Tibial nerve (tissue), 4 donors: Measurements from ENCODE around the gene PIGQ. TPM values are rescaled to one million over a fixed set of nuclear protein-coding genes. Genes with fewer than 3 reads are reported as not detected.

Experiments
- DNase-seq, 2 donors: peaks; one replicate each; pipeline ENCODE4 v3.0.0-alpha.2; 2019; ENCODE audit warnings: low spot score in 2 of 2
- H3K27ac ChIP-seq, 4 donors: fragments of 200-600 bp; sonication (generic) in 3 of 4; one replicate each; pipeline ENCODE4 v1.5.1; 2017 to 2019; ENCODE audit warnings: mild to moderate bottlenecking in 1 of 4
- H3K27me3 ChIP-seq, 2 donors: fragments of 200-600 bp; sonication (generic) in 1 of 2; one replicate each; pipeline versions ENCODE4 v1.5.1 to v1.6.0; 2017 to 2019
- H3K36me3 ChIP-seq, 3 donors: fragments of 200-600 bp; sonication (generic); one replicate each; pipeline ENCODE4 v1.5.1; 2018 to 2019
- H3K4me1 ChIP-seq, 4 donors: fragments of 200-600 bp; sonication (generic) in 3 of 4; one replicate each; pipeline ENCODE4 v1.5.1; 2017 to 2019
- H3K4me3 ChIP-seq, 4 donors: fragments of 200-600 bp; sonication (generic) in 3 of 4; one replicate each; pipeline ENCODE4 v1.5.1; 2017 to 2019; ENCODE audit warnings: mild to moderate bottlenecking in 1 of 4, moderate library complexity in 1 of 4
- H3K9me3 ChIP-seq, 4 donors: fragments of 200-600 bp; sonication (generic) in 3 of 4; one replicate each; pipeline ENCODE4 v1.5.1; 2017 to 2019
- EP300 ChIP-seq, 2 donors: sonication (generic); formaldehyde crosslinking; IDR thresholded peaks; one replicate each; pipeline ENCODE4 v1.6.1; 2017; ENCODE audit warnings: antibody characterized with exemption in 2 of 2, mild to moderate bottlenecking in 1 of 2
- POLR2A ChIP-seq, 2 donors: fragments of 450-650 bp; IDR thresholded peaks; one replicate each; pipeline ENCODE4 v1.6.1; 2017; ENCODE audit warnings: antibody characterized with exemption in 2 of 2, mild to moderate bottlenecking in 2 of 2, moderate library complexity in 2 of 2
- WGBS, 2 donors: methylation state at CpG; one replicate each; pipeline ENCODE4 v1.1.5; 2018; 5-methylcytosine and 5-hydroxymethylcytosine counted together
- total RNA-seq, 4 donors: library from RNA; depleted of rRNA; stranded (reverse); fragments of >200 nt; gene quantifications; one replicate each; pipeline ENCODE4 v1.1.0, GENCODE V29; 2016
- TF ChIP-seq, protein P1 (sequence below), 5 experiments: fragments of 200-600 bp in 3 of 5; fragments of 450-650 bp in 2 of 5; sonication (generic) in 3 of 5; IDR thresholded peaks; one replicate each; pipeline ENCODE4 v1.5.1; 2016 to 2019; ENCODE audit warnings: antibody characterized with exemption in 5 of 5, mild to moderate bottlenecking in 3 of 5, moderate library complexity in 2 of 5

The PIGQ gene
- total RNA-seq, 4 donors from 2014 or later, result 49.2 to 89.6 (median 71.8) TPM

- Histone ChIP-seq H3K36me3 (peaks cover 0 to 87% (median 0%) of the 10 kb centered on the region in 3 donors), H3K27me3 (no peaks in the 10 kb centered on the region), H3K4me1 (peaks cover 0 to 5% (median 0%) of the 10 kb centered on the region in 4 donors), H3K4me3 (no peak overlapping the region), H3K27ac (no peak overlapping the region), H3K9me3 (no peaks in the 10 kb centered on the region)
- TF ChIP-seq, protein P1, sequence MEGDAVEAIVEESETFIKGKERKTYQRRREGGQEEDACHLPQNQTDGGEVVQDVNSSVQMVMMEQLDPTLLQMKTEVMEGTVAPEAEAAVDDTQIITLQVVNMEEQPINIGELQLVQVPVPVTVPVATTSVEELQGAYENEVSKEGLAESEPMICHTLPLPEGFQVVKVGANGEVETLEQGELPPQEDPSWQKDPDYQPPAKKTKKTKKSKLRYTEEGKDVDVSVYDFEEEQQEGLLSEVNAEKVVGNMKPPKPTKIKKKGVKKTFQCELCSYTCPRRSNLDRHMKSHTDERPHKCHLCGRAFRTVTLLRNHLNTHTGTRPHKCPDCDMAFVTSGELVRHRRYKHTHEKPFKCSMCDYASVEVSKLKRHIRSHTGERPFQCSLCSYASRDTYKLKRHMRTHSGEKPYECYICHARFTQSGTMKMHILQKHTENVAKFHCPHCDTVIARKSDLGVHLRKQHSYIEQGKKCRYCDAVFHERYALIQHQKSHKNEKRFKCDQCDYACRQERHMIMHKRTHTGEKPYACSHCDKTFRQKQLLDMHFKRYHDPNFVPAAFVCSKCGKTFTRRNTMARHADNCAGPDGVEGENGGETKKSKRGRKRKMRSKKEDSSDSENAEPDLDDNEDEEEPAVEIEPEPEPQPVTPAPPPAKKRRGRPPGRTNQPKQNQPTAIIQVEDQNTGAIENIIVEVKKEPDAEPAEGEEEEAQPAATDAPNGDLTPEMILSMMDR (IDR thresholded peaks at IDR 0.05), result no peak
- no peak for DNase-seq
- 79 to 84% methylated on average over 31 to 34 of the region's 34 CpGs for WGBS, 2 donors
These were observed 29.8 kb upstream of the PIGQ start for GRCh38 chr16:539901-540530.

DNA sequence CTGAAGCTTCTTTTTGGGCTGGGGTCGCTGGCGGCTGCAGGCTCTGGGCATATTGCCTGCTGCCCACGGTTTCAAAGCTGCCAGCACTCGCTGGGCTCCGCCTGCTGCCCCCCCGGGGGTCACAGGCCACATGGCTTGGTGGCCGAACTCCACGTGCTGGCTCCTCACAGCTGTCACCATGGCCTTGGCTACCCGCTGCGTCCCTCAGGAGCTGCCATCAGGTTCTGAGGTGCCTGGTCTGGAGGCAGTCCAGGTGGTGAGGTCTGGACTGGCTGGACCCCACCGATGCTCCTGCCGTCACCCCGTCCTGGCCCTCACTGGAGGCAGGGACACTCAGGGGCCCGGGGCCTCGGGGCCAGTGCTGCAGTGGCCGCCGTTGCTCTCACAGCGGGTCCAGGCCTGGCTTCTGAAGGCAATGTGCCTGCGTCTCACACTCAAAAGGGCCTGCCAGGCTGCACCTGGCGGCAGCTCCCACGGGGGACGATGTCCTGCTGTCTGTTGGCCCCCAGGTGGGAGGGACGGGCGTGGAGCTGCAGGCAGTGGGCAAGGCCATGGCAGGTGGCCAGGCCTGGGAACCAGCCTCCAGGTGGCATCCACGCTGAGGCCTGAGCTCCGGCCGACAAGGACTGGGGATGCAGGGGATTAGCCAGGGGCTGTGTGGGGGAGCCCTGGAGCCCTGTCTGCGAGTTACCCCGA, 29.0 kb upstream of the PIGQ start:
- WGBS, 2 donors, result 86 to 93% methylated on average over 19 to 25 of the region's 29 CpGs
- no peak overlapping the region for H3K4me3 ChIP-seq
- no peak for DNase-seq

GRCh38 chr16:543301-544164, 26.2 kb upstream of the PIGQ start:
- H3K36me3 ChIP-seq, result peaks cover 0 to 87% (median 0%) of the 10 kb centered on the region in 3 donors
- no peak for DNase-seq
- H3K4me3 ChIP-seq, result no peak overlapping the region
- 87 to 94% methylated on average over 21 to 51 of the region's 51 CpGs for WGBS, 2 donors
- TF ChIP-seq, protein P1 (IDR thresholded peaks at IDR 0.05), result no peak
- TF ChIP-seq POLR2A (IDR thresholded peaks at IDR 0.05) (no peak), EP300 (IDR thresholded peaks at IDR 0.05) (no peak)
- no peaks in the 10 kb centered on the region for H3K27me3 ChIP-seq
- H3K9me3 ChIP-seq, result no peaks in the 10 kb centered on the region
- H3K4me1 ChIP-seq, result peaks cover 0 to 14% (median 0%) of the 10 kb centered on the region in 4 donors
- H3K27ac ChIP-seq, result no peak overlapping the region

More for the DNA sequence above, 29.0 kb upstream of the PIGQ start:
- Histone ChIP-seq H3K27ac (no peak overlapping the region), H3K36me3 (peaks cover 0 to 88% (median 0%) of the 10 kb centered on the region in 3 donors), H3K27me3 (no peaks in the 10 kb centered on the region), H3K4me1 (no peaks in the 10 kb centered on the region), H3K9me3 (no peaks in the 10 kb centered on the region)
- TF ChIP-seq, protein P1 (IDR thresholded peaks at IDR 0.05), result no peak
- TF ChIP-seq POLR2A (IDR thresholded peaks at IDR 0.05), result no peak

DNA sequence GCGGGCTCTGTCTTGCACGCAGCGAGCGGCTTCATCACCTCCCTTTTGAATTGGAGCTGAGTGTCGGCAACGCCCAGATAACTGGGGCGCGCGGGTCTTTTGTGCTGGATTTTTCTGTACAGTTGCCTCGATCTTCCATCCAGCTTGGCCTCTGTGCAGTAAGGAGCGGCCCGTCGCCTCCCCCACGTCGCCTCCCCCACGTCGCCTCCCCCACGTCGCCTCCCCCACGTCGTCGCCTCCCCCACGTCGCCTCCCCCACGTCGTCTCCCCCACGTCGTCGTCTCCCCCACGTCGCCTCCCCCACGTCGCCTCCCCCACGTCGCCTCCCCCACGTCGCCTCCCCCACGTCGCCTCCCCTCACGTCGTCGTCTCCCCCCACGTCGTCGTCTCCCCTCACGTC, 25.3 kb upstream of the PIGQ start:
- peaks cover 0 to 14% (median 0%) of the 10 kb centered on the region in 4 donors for H3K4me1 ChIP-seq
- no peak for TF ChIP-seq EP300 (IDR thresholded peaks at IDR 0.05)
- TF ChIP-seq POLR2A (IDR thresholded peaks at IDR 0.05), result no peak
- TF ChIP-seq, protein P1 (IDR thresholded peaks at IDR 0.05), result no peak
- H3K36me3 ChIP-seq, result peaks cover 0 to 87% (median 2%) of the 10 kb centered on the region in 3 donors
- H3K27ac ChIP-seq, result no peak overlapping the region
- H3K27me3 ChIP-seq, result no peaks in the 10 kb centered on the region
- no peak for DNase-seq
- H3K4me3 ChIP-seq, result no peak overlapping the region
- H3K9me3 ChIP-seq, result no peaks in the 10 kb centered on the region
- 92 to 94% methylated on average over 41 to 46 of the region's 46 CpGs for WGBS, 2 donors
